ENCODE data around the gene ELFN1.

The ELFN1 gene

DNA sequence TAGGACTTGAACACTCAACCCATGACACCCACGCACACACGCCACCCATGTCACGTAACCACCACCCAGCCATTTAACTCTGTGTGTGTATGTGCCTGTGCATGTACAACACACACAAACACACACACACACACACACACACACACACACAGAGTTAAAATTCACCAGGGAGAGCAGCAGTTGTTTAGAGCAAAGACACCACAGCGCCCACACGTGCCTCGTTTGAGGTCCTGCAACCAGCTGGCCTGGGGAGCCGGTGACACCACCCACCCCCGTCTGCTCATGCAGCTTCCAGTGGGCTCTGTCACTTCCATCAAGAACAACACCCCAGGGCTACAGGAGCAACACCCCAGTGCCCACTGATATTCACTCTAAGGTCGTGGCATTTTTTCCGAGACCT, 97.4 kb downstream of the ELFN1 start:
- H3K4me3 ChIP-seq (ENCODE audit: low read depth, low read length): no peak overlapping the region
- no peak for TF ChIP-seq CTCF (IDR thresholded peaks at IDR 0.05; ENCODE audit: low read depth, low read length)

DNA sequence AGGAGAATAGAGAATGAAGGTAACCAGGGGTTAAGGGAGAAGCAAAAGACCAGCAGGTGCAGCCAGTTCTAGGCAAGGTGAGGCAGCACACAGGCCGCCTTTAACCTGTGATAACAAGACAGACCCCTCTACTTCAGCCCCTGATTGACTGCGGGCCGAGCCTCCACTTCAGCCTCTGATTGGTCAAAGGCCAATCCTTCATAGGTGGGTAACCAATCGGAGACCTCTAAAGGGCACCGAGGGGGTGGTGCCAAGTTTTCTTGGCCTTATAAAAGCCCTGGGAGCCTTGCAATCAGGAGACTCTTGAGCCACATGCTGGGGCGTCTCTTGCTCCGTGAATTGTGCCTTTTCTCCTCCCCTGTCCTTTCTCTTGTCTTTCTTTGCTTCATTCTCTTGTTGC, 98.8 kb downstream of the ELFN1 start:
- TF ChIP-seq CTCF (IDR thresholded peaks at IDR 0.05; ENCODE audit: low read depth, low read length): no peak
- no peak overlapping the region for H3K4me3 ChIP-seq (ENCODE audit: low read depth, low read length)

GRCh38 chr7:1769286-1770200, 99.5 kb downstream of the ELFN1 start:
- TF ChIP-seq CTCF (IDR thresholded peaks at IDR 0.05; ENCODE audit: low read depth, low read length): no peak
- no peak overlapping the region for H3K4me3 ChIP-seq (ENCODE audit: low read depth, low read length)

DNA sequence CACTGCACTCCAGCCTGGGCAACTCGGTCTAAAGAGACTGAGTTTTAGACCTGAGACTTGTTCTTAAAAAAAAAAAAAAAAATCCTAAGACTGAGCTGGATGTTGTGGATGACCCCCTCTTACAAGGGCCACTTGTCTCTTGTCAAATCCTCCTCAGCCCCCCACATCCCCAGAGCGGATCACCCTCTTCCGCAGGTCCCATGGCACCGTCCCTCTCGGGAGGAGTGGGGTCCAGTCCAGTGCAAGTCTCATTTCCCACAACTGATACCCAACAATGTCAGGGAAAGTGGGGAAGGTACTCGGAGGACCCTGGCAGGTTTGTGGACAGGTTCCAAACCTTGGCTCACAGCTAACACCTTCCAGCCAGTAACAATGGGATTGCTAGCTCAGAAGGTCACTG, 100.3 kb downstream of the ELFN1 start:
- no peak for TF ChIP-seq CTCF (IDR thresholded peaks at IDR 0.05; ENCODE audit: low read depth, low read length)
- H3K4me3 ChIP-seq (ENCODE audit: low read depth, low read length): no peak overlapping the region

GRCh38 chr7:1775389-1775788, 105.3 kb downstream of the ELFN1 start:
- no peak overlapping the region for H3K4me3 ChIP-seq (ENCODE audit: low read depth, low read length)
- no peak for TF ChIP-seq CTCF (IDR thresholded peaks at IDR 0.05; ENCODE audit: low read depth, low read length)

- no peak overlapping the region for H3K4me3 ChIP-seq (ENCODE audit: low read depth, low read length)
- no peak for TF ChIP-seq CTCF (IDR thresholded peaks at IDR 0.05; ENCODE audit: low read depth, low read length)
Measured at GRCh38 chr7:1777122-1777521, 107.0 kb downstream of the ELFN1 start.

GRCh38 chr7:1779445-1779844, 109.4 kb downstream of the ELFN1 start:
- TF ChIP-seq CTCF (IDR thresholded peaks at IDR 0.05; ENCODE audit: low read depth, low read length): no peak
- H3K4me3 ChIP-seq (ENCODE audit: low read depth, low read length): no peak overlapping the region
